ENCODE measurements around the gene SURF2. TPM values are rescaled to one million over a fixed set of nuclear protein-coding genes. Genes with fewer than 3 reads are reported as not detected.
A peak's percentile ranks its signal among the peaks of the same experiment; 100 is the strongest.
"Not testable (repeated sequence)": the region's sequence is repeated elsewhere in the genome, so short reads cannot be mapped to it uniquely, and the experiment has no call there.

Gene SURF2
- total RNA-seq (2014; rRNA removed; shearing (Covaris generic)), result 16.5 and 19.6 TPM in 2 replicates

- Histone ChIP-seq H3K4me3 (peak within 1 kb of the TSS; percentile 64), H3K27ac (no peak within 1 kb of the TSS), H3K4me1 (replicated peaks) (peaks cover 13% of the 10 kb centered on the region), H3K36me3 (peaks cover 72% of the 10 kb centered on the region), H3K27me3 (replicated peaks) (no peaks in the 10 kb centered on the region), H3K9me3 (replicated peaks) (no peaks in the 10 kb centered on the region)
- peak; percentile 22 to 84 for DNase-seq (ENCODE audit: low read depth in 1 of 2, low spot score in 2 of 2)
Measured at GRCh38 chr9:133356391-133357091, at the start of gene SURF2, which contains the start of gene SURF1. Gene SURF2 (plus strand): TSS chr9:133356550. CDS start chr9:133356593, 43 bp downstream. Gene SURF1 (minus strand): TSS chr9:133356487. CDS start chr9:133356453, 34 bp downstream.

GRCh38 chr9:133307301-133307700 is 49.0 kb upstream of the SURF2 start:
- no peak for DNase-seq (ENCODE audit: low read depth in 1 of 2, low spot score in 2 of 2)
- Histone ChIP-seq H3K4me3 (no peak overlapping the region), H3K27me3 (replicated peaks) (peaks cover 17% of the 10 kb centered on the region), H3K27ac (no peak overlapping the region), H3K36me3 (no peaks in the 10 kb centered on the region), H3K4me1 (replicated peaks) (no peaks in the 10 kb centered on the region), H3K9me3 (replicated peaks) (0 out of 2 replicates have a peak, but pooled peaks cover 5% of the 10 kb centered on the region)

DNA sequence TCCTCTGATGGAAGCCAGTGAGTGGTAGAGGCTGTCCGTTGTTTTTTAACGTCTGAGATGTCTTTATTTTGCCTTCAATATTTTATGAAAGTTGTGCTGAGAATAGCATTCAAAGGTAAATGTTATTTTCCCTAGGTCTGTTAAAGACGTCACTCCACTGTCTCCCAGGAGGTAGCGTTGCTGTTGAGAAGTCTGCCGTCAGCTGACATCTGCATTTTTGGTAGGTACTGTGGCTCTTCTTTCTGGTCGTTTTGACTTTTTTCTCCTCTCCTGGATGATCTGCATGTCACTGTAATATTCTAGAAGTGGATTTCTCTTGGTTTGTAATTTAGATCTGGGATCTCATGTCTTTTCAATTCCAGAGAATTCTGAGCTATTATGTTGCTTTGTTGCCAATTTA is 46.7 kb upstream of the SURF2 start:
- H3K27me3 ChIP-seq (replicated peaks), result peaks cover 10% of the 10 kb centered on the region
- no peak overlapping the region for H3K4me3 ChIP-seq
- no peak for DNase-seq (ENCODE audit: low read depth in 1 of 2, low spot score in 2 of 2)
- 0 out of 2 replicates have a peak, but pooled peaks cover 5% of the 10 kb centered on the region for H3K9me3 ChIP-seq (replicated peaks)
- no peaks in the 10 kb centered on the region for H3K4me1 ChIP-seq (replicated peaks)
- H3K36me3 ChIP-seq, result no peaks in the 10 kb centered on the region
- H3K27ac ChIP-seq, result no peak overlapping the region

- Histone ChIP-seq H3K9me3 (replicated peaks) (no peaks in the 10 kb centered on the region), H3K27me3 (replicated peaks) (peaks cover 10% of the 10 kb centered on the region; the same call in 1 of the 2 replicates), H3K4me1 (replicated peaks) (no peaks in the 10 kb centered on the region), H3K36me3 (no peaks in the 10 kb centered on the region), H3K4me3 (no peak overlapping the region), H3K27ac (no peak overlapping the region)
- DNase-seq (ENCODE audit: low read depth in 1 of 2, low spot score in 2 of 2), result no peak
Measured at GRCh38 chr9:133315997-133316396, 40.4 kb upstream of the SURF2 start.

DNA sequence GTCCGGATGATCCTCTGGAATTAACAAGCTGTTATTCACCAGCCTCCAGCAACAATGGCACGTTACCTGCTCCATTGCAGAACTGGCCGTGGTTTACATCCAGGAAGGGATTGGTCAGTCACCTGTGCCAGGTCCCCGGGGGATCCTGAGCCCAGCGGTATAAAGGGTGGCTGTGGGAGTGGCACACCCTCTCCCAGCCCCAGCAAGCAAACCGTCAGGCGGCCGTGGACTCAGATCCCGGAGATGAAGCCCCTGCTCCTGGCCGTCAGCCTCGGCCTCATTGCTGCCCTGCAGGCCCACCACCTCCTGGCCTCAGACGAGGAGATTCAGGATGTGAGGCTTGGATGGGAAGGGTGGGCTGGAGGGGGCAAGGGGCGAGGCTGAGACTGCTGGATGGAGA is 38.8 kb upstream of the SURF2 start:
- H3K4me3 ChIP-seq; H3K27ac ChIP-seq; H3K4me1 ChIP-seq (replicated peaks); DNase-seq (ENCODE audit: low read depth in 1 of 2, low spot score in 2 of 2); H3K36me3 ChIP-seq; H3K9me3 ChIP-seq (replicated peaks): not testable (repeated sequence)
- peaks cover 10% of the 10 kb centered on the region; the same call in 1 of the 2 replicates for H3K27me3 ChIP-seq (replicated peaks)

GRCh38 chr9:133320421-133320881 is 35.9 kb upstream of the SURF2 start:
- no peaks in the 10 kb centered on the region for H3K9me3 ChIP-seq (replicated peaks)
- no peak for DNase-seq (ENCODE audit: low read depth in 1 of 2, low spot score in 2 of 2)
- no peaks in the 10 kb centered on the region for H3K36me3 ChIP-seq
- H3K27me3 ChIP-seq (replicated peaks), result peaks cover 14% of the 10 kb centered on the region
- no peak overlapping the region for H3K4me3 ChIP-seq
- H3K4me1 ChIP-seq (replicated peaks), result no peaks in the 10 kb centered on the region
- no peak overlapping the region for H3K27ac ChIP-seq

GRCh38 chr9:133321411-133321935 is 34.9 kb upstream of the SURF2 start:
- no peak for DNase-seq (ENCODE audit: low read depth in 1 of 2, low spot score in 2 of 2)
- no peak overlapping the region for H3K4me3 ChIP-seq
- no peaks in the 10 kb centered on the region for H3K9me3 ChIP-seq (replicated peaks)
- no peaks in the 10 kb centered on the region for H3K4me1 ChIP-seq (replicated peaks)
- peaks cover 14% of the 10 kb centered on the region for H3K27me3 ChIP-seq (replicated peaks)
- H3K27ac ChIP-seq, result no peak overlapping the region
- H3K36me3 ChIP-seq, result no peaks in the 10 kb centered on the region

- H3K36me3 ChIP-seq, result no peaks in the 10 kb centered on the region
- H3K27me3 ChIP-seq (replicated peaks), result peaks cover 14% of the 10 kb centered on the region
- no peaks in the 10 kb centered on the region for H3K4me1 ChIP-seq (replicated peaks)
- no peak overlapping the region for H3K27ac ChIP-seq
- no peak for DNase-seq (ENCODE audit: low read depth in 1 of 2, low spot score in 2 of 2)
- H3K9me3 ChIP-seq (replicated peaks), result no peaks in the 10 kb centered on the region
- H3K4me3 ChIP-seq, result no peak overlapping the region
Measured at GRCh38 chr9:133322701-133323100, 33.6 kb upstream of the SURF2 start.

DNA sequence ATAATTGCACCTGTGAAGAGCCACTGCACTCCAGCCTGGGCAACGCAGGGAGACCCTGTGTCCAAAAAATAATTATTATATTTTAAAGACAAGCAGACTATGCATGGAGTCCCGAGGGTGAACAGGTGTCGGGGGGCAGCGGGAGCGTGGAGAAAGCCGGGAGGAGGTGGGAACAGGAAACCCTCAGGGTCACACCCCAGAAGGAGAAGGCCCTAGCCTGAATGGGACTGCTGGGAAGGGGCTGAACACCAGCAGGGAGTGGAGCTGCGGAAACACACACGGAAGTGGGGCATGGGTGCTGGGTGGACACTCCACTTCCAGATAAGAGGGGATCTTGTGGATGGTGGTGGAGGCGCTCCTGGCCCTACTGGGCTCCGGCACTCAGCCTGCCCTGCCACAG is 33.1 kb upstream of the SURF2 start:
- Histone ChIP-seq H3K4me1 (replicated peaks) (no peaks in the 10 kb centered on the region), H3K27ac (no peak overlapping the region), H3K4me3 (no peak overlapping the region), H3K9me3 (replicated peaks) (no peaks in the 10 kb centered on the region), H3K36me3 (no peaks in the 10 kb centered on the region), H3K27me3 (replicated peaks) (peaks cover 14% of the 10 kb centered on the region)
- DNase-seq (ENCODE audit: low read depth in 1 of 2, low spot score in 2 of 2), result no peak

DNA sequence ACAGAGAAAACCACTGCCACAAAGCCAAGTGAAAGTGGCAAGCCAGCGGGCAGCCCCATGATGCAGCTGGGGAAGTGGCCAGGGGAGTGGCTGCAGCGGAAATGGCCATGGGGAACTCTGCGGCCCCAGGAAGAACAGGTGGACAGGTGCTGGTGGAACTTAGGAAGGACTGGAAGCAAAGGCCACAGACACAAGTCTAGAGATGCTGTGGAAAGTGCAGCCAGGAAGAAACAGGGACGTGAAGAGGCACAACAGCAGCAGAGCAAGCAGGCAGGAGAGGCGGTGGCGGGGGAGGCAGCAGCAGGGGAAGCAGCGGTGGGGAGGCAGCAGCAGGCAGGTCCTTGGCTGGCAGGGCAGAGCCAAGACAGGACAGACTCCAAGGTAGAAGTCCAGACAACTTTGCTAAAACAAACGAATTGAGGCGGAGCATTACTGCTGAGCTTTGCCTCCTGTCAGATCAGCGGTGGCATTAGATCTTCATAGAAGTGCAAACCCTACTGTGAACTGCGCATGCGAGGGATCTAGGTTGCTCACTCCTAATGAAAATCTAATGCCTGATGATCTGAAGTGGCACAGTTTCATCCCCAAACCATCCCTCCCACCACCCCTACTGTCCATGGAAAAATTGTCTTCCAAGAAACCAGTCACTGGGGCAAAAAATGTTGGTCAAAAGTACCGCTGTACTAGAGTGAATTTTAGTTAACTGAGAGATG is 32.2 kb upstream of the SURF2 start:
- no peaks in the 10 kb centered on the region for H3K4me1 ChIP-seq (replicated peaks)

DNA sequence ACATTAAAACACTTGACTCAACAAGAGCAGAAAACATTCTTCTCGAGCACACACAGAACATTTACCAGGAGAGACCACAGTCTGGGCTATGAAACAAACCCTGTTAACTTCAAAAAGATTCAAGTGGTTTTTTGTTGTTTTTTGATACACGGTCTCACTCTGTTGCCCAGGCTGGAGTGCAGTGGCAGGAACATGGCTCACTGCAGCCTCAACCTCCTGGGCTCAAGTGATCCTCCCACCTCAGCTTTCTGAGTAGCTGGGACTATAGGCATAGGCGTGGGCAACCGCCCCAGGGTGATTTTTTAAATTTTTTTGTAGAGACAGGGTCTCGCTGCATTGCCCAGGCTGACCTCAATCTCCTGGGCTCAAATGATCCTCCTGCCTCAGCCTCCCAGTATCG is 29.3 kb upstream of the SURF2 start:
- H3K4me3 ChIP-seq; DNase-seq (ENCODE audit: low read depth in 1 of 2, low spot score in 2 of 2); H3K27ac ChIP-seq; H3K4me1 ChIP-seq (replicated peaks); H3K9me3 ChIP-seq (replicated peaks); H3K27me3 ChIP-seq (replicated peaks): not testable (repeated sequence)
- H3K36me3 ChIP-seq, result peaks cover 15% of the 10 kb centered on the region

More for the DNA sequence above, 32.2 kb upstream of the SURF2 start:
- Histone ChIP-seq H3K27ac (no peak overlapping the region), H3K36me3 (no peaks in the 10 kb centered on the region), H3K9me3 (replicated peaks) (no peaks in the 10 kb centered on the region), H3K27me3 (replicated peaks) (peaks cover 7% of the 10 kb centered on the region), H3K4me3 (no peak overlapping the region)
- DNase-seq (ENCODE audit: low read depth in 1 of 2, low spot score in 2 of 2), result no peak

DNA sequence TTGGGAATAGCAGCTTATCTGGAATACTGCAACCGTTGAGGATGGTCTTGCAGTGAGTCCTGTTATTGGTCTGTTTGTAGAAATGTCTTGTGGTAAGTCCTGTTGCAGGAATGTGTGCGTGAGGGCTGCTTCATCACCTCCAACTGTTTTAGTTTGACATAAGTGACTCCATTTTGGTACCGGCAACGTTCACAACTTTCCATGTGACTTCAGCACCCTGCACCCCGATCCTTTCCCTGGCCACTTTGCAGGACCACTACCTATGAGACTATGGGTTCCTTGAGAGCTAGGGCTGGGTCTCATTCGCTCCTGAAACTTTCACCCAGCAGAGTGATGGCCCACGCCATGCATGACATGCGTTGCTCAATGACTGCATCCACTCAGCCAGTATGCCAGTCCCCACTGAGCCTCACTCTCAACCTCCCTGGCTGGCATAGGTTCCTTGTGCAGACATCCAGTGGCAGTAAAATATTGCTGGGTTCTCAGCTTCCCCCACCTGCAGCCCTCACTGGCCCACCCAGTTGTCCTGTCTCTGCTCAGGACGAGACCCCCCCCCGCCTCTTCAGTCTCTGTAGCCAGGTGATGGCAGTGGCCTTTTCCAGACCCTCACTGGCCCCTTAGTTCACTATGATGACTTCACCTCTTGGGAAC is 28.4 kb upstream of the SURF2 start:
- Histone ChIP-seq H3K9me3 (replicated peaks) (no peaks in the 10 kb centered on the region), H3K4me1 (replicated peaks) (no peaks in the 10 kb centered on the region), H3K36me3 (peaks cover 25% of the 10 kb centered on the region), H3K27me3 (replicated peaks) (peaks cover 4% of the 10 kb centered on the region; the same call in 1 of the 2 replicates), H3K27ac (no peak overlapping the region), H3K4me3 (no peak overlapping the region)
- no peak for DNase-seq (ENCODE audit: low read depth in 1 of 2, low spot score in 2 of 2)

DNA sequence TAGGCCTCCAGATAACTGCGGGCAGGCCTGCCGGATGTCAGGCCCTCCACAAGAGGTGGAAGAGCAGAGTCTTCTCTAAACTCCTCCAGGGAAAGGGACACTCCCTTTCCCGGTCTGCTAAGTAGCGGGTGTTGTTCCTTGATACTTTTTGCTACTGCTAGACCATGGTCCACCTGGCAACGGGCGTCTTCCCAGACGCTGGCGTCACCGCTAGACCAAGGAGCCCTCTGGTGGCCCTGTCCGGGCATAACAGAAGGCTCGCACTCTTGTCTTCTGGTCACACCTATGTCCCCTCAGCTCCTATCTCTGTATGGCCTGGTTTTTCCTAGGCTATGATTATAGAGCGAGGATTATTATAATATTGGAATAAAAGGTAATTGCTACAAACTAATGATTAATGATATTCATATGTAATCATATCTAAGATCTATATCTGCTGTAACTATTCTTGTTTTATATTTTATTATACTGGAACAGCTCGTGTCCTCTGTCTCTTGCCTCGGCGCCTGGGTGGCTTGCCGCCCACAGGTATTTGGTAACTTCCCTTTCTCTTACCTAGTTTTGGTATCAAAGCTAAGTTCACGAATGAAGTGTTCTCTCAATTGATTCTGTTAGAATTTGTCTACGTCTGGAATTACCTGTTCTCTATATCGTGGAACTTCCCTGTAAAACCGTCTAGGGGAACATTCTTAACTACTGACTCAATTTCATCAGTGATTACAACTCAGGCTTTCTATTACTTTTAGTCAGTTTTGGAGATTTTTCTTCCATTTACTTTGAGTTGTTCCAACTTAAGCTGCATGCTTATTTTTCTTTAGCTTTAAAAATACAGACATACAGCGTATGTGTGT is 26.8 kb upstream of the SURF2 start:
- H3K27ac ChIP-seq; H3K9me3 ChIP-seq (replicated peaks): not testable (repeated sequence)

More for the DNA sequence above, 26.8 kb upstream of the SURF2 start:
- peaks cover 40% of the 10 kb centered on the region for H3K36me3 ChIP-seq
- H3K27me3 ChIP-seq (replicated peaks); H3K4me1 ChIP-seq (replicated peaks); H3K4me3 ChIP-seq: not testable (repeated sequence)
- DNase-seq (ENCODE audit: low read depth in 1 of 2, low spot score in 2 of 2), result peak in 1 of 2 experiments; percentile 9
